Stimulated activated CD4-positive, alpha-beta T cell treated with anti-CD3 and anti-CD28 coated beads, Interleukin-15, amount 100 ng/mL, for 1 hour (primary cell): ENCODE results near the gene CCDC92B.

Experiments used
- DNase-seq, 2 donors: peaks; one replicate each; pipeline ENCODE4 v3.0.0-alpha.2; 2020; ENCODE audit warnings: low read depth in 1 of 2, low spot score in 1 of 2

Gene CCDC92B

DNA sequence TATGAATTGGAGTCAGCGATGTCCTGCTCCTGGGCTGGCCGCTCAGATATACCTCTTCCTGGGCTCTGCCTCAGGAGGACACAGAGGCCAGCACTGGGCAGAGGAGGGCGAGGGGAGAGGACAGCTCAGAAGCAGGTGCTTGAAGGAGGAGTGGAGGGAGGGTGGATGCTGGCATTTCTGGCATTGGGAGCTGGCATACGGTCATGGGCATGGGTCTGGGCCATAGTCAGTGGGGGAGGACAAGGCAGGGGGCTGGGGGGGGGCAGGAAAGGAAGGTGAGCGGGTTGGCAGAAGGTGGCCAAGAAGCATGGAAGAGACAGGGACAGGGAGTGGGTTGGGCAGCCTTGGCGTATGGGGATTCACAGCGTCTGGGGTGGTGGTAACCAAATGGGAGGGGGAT lies 30.1 kb upstream of the CCDC92B start:
- DNase-seq, result no peak

DNA sequence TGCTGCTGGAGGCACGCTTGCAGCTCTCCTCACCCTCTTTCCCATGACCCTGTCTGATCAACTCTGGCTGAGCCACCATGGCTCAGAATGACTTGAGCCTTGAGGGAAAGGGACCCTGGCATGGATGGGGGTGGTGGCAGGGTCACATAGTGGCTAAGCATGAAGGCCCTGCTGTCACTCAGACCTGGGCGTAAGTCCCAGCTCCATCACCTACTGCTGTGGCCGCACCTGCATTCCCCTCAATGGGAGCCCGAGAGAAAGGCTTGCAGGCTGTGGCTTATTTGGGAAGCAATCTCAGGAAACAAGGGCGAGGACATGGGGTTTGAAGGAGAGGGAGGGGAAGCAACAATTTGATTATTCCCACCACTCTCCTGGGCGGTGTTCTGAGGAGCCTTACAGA lies 29.0 kb upstream of the CCDC92B start:
- no peak for DNase-seq

DNA sequence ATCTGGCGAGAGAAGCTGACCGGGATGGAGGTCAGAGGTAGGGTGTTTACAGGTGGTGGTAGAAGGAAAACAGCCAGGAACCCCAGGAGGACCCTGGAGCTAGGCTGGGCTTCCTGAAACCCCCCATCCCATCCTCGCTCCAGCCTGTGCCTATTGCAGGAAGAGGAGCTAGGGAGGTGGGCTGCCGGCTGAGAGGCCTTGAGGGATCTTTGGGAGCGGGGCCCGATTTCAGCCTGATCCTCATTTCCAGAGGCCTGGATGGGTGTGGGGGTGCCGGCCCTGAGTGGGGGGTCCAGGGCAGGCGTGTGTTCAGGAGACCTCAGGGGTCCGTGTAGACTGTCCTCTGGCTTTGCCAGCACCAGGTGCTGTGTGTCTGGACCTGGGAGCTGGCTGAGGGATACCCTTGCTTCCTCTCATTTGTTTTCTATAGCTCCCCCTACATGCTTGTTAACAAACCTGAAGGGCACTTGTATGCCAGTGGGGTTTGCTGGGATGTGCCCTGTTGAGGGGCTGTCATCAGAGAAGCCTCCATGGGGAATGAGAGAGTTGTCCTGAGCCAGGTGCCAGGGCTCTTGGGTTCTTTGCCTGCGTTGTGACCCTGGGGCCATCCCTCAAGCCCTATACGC lies 27.9 kb upstream of the CCDC92B start:
- DNase-seq, result no peak

DNA sequence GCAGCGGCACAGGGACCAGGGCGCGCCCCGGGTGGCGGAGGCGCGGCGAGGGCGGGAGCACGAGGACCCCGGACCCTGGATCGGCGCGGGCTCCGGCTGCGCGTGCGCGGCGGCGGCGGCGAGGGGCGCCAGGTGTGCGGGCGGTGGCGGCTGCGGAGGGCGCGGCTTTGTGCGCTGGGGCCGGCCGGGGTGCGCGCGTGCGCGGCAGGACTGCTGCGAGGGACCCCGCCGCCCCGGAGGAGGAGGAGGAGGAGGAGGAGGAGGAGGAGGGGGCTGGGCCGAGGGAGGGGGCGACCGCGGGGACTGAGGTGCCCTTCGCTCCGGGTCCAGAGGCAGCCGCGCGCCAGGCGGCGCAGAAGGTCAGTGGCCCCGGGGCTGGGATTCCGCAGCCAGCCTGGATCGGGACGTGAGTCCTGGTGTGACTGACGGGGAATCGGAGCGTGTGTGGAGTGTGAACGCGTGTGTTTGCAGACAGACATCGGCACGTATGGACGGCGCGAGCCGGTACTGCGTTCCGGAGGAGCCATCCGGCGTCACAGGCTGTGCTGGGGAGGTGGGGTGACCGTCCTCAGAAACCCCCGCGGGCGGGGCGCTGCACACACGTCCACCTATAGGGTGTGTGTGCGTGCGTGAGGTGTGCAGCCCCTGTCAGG lies 27.3 kb upstream of the CCDC92B start:
- DNase-seq, result no peak

DNA sequence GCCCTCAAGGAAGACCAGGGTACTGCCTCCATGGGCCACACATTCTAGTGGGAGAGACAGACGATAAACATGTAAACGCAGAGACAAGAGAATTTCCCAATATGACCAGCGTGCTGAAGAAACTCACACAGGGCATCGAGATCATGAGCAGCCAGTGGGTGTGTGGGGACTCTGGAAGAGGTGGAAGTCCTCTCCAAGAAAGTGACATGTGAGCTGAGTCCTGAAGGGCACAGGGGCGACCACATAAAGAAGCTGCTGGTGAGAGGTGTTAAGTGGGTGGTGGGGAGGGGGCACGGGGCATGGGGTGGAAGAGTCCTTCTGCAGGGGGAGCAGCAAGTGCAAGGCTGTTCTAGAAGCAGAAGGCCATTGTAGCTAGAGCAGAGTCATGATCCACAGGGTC lies 25.8 kb upstream of the CCDC92B start:
- DNase-seq, result no peak

DNA sequence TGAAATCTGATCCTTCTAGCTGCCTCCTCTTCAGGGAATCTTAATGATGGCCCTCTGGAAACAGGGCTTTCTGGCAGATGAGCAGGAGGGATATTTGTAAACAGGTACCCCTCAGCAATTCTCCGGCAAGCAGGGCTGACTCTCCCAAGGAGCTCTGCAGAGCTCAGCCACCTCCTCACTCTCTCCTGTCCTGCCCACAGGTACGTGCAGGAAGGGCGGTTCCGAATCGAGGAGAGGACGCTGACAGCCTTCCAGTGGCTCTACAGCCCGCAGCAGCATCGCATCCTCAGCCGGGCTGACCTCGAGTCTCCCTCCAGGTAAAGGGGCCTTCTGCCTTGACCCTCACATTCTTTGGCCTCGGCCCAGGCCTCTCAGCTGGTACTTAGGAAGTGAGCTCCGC lies 20.7 kb upstream of the CCDC92B start:
- DNase-seq, result no peak

DNA sequence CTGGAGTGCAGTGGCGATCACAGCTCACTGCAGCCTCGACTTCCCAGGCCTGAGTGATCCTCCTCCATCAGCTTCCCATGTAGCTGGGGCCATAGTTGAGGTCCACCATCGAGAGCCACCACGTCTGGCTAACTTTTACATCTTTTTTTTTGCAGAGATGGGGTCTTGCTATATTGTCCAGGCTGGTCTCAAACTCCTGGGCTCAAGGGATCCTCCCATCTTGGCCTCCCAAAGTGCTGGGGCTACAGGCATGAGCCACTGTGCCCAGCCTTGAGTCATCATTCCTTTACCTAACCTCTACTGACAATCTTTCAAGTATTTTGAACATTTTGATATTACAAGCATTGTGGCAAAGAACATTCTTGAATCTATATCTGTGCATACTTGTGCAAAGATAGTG lies 9.4 kb upstream of the CCDC92B start:
- DNase-seq, result no peak

DNA sequence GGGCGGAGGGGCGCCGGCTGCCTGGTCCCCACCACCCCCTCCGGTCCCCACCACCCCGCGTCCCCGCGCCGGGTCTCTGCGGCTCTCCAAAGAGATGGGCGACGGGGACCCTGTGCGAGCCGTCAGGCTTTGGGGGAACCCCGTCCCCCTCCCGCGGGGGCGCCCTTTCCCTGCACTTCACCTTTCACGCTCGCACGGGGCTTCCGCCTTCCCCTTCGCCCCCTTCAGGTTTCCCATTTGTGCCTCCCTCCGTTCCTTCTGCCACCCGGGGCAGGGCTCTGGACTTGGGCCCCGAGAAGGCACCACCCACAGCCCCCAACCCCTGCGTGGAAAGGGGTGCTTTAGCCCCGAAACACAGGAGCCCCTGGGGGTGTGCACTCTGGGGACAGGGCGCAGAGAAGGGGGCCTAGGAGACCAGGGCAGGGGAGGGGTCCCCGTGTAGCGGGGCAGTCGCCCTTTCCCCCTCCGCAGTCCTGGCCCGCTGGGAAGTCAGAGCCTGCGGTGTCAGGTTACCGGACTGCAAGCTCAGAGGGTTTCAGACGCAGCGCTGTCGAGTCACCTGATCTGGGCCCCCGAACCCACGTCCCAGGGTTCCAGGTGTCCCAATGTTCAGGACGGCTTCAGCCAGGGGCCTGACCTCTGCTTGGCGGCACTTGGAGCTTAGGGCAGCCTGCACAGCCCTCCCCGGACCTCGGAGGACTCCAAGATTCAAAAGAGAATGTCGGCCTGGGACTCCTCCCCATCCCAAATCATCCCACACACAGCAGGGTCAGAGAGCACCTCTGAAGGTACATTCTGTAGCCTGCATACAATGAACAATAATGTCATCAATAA lies 6.7 kb upstream of the CCDC92B start:
- DNase-seq, result no peak

DNA sequence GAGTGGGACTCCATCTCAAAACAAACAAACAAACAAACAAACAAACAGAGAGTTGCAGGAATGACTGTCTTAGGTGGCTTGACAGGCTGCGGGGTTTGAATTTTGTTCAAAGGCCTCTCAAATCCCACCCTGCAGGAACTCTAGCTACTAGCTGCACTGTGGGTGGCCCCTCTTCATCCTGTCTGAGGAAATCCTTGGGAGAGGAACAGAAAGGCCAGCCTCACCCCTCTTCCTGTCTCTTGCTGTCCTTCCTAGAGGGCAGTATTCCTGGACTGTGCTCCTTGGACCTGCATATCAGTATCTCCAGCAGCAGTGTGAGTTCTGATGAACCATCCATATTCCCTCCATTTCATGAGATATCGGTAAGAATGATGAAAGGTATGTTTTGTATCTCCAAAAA lies 2.0 kb upstream of the CCDC92B start:
- no peak for DNase-seq

DNA sequence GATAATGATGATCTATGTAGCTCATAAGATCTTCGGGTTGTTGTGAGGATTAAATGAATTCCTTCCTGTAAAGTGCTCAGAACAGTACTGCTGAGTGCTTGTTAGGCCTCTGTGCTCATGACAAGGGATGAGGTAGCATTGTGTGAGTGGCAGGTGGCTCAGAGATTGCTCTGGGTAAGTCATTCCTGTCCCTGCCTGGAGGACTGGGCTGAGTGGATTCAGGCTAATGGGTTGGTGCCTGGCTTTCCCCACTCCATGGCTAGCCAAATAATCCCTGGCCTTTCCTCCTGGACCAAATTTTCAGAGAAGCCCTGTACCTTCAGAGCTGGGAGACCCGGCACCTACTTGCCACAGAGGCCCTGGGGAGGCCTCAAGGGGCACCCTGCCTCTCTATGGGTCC lies 1.3 kb upstream of the CCDC92B start:
- DNase-seq, result no peak

DNA sequence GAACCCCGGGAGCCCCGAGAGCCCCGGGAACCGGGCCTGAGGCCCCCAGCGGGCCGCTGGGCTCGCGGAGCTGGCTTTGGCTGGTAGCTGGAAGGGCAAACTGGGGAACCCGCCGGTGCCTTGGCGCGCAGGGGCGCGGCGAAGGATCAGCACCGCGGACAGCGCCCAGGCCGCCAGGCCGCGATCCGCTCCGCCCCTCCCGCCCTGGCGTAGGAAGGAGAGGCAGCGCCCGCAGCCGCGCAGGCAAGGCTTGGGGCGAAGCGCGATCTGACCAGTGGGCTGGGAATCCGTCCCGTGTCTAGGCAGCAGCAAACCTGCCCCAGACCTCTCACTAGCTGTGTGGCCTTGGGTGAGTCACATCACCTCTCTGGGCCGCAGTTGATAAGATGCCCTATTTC lies 331 bp upstream of the CCDC92B start:
- peak; percentile 48 to 64 for DNase-seq

DNA sequence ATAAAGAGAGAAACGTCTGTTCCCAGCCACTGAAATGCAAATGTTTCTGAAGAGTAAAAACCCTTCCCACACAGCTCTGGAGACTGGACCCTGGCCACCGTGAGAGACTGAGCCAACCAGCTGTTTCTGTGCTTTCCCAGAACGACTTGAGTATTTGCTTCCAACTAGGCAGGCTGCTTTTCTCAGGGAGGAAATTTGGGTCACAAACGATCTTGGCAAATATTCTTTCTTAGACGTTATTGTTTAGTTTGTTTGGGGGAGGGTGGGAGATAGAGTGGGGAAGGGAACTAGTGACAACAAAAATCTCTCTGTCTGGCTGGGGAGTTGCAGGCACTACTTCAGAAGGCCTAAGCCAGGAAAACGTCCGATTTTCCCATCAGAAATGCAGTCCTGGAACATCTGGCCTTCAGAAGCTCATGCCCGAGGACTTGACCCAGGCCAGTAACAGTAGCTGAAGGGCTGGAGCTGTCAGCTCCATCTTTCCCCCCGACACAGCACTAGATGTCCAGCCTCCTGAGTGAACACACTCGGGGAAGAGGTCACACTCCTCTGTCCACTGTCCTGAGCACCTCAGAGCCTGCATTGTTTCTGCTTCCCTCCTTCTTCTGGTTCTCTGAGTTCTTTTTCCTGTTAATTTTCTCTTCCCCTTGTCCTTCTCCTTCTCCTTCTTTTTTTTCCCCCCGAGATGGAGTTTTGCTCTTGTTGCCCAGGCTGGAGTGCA lies 4.0 kb downstream of the CCDC92B start:
- DNase-seq, result no peak

DNA sequence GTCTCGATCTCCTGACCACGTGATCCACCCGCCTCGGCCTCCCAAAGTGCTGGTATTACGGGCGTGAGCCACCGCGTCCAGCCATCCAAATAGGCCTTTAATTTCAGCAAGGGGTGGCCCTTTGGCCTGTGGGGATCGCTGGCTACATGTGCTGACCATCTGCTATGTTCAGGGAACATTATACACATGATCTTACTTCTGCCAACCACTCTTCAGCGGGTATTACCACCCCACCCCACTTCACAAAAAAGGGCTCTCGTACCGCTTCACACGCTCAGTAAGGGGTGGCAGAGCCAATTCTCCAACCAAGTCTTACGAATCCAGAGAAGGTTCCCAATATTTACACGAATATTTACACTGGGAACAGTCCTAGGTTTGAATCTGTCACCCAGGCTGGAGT lies 11.8 kb downstream of the CCDC92B start:
- DNase-seq, result no peak

DNA sequence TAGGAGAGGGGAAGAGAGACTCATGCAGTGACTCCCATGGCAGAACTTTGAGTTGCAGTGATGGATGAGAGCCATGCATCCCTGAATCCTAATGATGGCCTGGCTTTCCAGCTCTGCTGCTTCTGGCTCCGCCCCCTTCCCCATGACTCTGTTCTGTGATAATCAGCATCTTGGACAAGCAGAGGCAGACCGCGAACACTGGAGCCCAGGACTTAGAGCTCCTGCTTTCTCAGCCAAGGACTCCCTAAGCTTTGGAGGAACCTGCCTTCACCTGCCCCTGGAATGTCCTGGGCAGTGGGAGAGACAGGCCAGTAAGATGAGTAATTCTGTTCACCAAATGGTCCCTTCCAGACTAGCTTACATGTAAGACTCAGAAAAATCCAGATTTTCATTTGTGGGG lies 12.5 kb downstream of the CCDC92B start:
- no peak for DNase-seq

DNA sequence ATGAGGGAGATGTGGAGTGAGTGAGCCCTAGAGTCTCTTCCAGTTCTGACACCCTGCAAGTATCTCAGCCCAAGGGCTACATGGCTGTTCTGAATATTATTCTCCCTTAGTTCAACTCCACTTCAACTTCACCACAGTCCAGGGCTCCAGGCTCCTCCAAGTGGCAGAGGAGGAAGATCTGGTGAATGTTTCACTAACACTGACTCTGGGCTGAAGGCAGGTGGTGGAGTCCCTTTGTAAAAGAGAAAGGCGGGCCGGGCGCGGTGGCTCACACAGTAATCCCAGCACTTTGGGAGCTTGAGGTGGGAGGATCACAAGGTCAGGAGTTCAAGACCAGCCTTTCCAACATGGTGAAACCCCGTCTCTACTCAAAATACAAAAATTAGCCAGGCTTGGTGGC lies 13.6 kb downstream of the CCDC92B start:
- DNase-seq, result no peak

DNA sequence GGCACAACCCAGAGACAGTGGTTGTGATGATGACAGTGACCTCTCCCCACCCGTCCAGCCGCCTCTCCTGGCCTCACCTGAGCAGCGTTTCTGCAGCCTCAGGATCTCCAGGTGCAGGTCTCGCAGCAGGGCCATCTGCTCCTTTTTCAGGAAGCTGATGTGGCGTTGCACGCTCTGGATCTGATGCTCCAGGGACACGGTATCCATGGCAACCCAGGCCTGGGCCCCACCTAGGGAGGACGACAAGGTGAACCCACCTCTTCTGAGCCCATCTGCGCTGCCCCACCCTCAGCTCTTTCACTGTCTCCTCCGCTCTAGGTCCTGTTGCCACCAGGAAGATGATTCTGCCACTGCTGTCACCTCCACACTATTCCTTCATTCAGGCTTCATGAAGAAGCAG lies 14.5 kb downstream of the CCDC92B start:
- no peak for DNase-seq

DNA sequence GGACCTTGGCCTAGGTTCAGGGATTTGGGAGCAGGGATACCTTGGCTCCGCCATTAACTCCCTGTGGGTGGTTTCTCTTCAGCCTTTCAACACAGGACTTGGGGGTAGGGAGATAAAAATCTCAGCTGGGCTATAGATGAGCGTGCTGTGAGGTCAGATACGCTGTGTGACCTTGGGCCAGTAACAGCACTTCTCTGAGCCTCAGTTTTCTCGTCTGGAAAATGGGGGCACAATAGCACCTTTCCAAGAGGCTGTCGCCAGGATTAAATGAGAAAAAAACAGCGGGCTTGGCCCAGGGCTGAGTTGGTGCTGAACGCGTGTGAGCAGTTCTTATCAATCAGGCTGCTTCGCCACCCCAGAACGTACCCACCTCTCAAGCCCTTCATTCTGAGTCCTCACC lies 17.6 kb downstream of the CCDC92B start:
- DNase-seq, result no peak

DNA sequence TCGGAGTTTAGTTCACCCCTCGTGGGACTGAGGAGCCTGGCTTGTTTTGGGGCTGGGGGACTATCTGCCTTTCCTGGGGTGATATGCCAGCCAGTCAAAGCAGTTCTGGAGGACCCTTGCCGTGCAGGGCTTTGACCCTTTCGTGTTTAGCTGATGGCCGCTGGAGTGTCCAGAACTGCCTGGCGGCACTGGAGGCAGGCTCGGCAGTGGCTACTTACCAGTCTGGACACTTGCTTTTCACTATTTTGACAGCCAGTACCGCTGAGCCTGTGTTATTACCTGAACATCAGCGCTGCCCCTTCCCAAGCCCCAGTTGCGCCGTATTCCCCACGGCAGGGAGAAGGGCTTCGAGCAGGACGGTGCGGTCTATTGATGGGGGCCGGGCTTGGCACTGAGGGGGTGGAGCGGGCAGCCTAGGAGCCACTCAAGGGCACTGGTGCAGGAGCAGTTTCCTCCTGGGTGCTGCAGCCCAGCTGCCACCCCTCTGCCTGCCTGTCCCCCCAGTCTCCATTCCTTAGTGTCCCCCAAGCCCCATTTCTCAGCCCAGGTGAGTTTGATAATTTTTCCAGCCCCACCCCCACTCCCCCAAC lies 18.6 kb downstream of the CCDC92B start:
- DNase-seq, result no peak

DNA sequence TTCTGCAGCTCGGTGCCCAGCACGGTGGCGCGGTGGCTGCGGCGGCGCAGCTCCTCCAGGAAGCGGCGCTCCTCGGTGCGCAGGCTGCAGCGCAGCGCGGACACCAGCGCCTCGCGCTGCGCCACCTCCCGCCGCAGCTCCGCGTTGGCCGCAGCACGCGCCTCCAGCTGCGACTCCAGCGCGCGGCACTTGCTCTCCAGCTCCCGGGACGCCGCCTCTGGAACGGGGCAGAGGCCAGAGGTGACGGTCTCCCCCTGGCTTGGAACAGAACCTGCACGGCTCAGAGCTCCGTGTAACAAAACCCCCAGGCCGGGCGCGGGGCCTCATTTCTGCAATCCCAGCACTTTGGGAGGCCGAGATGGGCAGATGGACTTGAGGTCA lies 24.7 kb downstream of the CCDC92B start:
- peak in 1 of 2 donors; percentile 36 for DNase-seq

DNA sequence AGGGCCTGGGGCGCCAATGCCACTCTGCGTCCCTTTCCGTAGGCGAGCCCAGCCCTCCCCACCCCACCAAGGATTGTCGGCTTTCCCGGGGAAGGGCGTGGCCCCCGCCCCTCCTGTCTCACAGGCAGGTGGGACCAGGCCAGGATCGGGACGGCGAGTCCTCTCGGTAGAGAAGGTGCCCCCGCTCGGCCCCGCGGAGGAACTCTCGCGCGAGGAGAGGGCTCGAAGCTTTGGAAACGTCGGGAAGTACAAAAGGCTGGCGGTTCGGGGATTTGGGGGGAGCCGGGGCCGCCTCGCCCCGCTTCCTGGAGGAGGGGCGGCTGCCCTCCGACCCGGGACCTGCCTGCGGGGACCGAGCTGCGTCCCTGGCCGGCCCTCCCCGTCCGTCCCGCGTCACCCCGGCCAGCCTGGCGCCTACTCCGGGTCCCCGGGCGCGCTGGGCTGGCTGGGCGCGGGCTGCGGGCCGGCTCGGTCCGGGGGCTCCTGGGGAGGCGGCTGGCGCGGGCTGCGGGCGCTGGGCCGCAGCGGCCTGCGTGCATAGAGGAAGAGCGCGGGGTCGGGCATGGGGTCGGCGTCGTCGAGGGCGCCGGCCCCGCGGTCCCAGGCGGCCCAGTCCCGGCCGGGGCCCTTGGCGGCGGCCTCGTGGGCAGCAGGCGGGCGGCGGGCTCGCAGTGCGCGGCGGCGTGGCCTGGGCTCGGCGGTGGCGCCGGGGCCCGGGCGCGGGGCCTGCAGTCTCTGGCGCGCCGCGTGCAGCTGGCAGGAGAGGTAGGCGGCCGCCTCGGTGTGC lies 25.3 kb downstream of the CCDC92B start:
- no peak for DNase-seq
